GM21786 (cell line): Measurements from ENCODE around the gene CRKL.
A peak's percentile ranks its signal among the peaks of the same experiment; 100 is the strongest.

Experiments
- ATAC-seq: cut with Tn5 transposase; IDR thresholded peaks from one replicate; pipeline ENCODE4 v1.9.1; 2021; ENCODE audit not compliant: unreplicated experiment

Gene CRKL

DNA sequence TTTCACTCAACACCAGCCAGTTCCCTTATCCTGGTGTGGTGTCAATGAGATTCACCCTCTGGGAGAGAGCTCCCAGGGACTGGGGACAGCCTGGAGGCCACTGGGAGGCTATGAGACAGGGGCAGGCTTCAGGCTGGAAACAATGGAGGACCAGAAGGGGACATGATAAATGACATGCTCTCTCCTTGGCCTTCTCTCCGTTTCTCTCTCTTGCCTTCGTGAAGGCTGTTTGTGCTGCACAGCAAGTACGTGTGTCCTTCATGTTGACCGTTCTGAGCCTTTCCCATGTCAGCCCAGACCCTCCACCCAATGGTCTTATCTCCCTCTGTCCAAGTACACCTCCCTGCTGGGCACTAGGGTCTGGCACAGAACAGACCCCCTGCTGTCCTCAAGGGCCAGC, 63.3 kb downstream of the CRKL start:
- no peak for ATAC-seq

DNA sequence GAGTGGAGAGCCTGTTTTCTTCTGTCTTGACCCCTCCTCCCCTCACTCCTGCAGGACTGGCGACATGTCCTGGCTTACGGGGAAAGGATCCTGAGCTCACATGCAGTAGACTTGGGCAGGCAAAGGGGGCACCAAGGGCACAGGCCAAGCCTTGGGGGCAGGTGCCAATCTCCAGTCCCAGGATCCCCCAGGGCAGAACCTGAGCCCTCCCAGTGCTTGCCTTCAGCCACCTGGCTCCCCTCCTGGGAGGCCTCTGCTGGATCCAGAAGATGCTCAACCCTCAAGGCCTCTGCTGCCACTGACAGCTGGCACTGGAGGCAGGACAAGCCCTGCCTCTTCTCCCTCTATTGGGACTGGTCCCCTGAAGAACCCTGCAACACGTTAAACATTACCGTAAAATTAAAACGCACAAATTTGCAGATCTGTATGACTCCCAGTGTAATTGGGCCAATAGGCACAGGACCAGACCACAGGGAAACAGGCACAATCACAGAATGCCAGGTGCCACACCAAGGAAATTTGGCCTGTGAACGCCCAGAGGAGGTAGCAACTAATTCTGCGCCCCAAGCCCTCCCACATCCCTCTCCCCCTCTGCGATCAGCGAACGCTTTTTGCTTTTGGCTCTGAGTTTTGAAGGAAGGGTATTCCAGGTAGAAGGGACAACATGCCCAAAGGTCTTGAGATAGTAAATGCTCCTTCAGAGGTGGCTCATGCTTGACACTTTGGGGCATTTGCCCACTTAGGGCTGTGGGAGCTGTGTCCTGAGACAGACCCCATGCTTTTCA, 63.9 kb downstream of the CRKL start:
- no peak for ATAC-seq

DNA sequence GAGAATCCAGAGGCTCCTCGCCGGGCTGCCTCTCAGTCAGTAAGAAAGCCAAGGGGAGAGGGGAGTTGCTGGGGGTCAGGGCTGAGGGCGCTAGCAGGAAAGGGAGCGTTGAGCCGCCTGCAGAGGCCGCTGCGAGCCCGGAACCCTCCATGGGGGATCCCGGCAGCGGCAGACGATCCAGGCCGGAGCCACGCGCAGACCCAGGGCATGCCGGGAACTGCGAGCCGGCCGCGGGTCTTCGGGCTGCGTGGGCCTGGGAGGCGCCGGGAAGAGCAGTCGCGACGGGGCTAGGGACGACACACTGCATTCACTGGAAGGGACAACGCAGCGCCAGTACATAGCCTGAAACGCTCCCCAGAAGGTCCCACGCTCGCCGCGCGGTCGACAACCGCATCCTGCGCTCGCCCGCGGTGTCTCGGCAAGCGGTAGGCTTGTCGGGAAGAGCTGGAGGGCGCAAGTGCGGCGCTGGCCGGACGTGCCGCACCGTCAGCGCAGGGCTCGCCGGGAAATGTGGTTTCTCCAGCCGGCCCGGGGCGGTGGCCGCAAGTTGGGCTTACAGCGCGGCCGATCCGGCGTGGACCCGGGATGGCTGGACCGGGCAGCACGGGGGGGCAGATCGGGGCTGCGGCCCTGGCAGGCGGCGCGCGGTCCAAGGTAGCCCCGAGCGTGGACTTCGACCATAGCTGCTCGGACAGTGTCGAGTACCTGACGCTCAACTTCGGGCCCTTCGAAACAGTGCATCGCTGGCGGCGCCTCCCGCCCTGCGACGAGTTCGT, 64.8 kb downstream of the CRKL start, which contains the start of gene LZTR1:
TSS of gene LZTR1 (plus strand) at position 511 of the 776 bp plus-strand sequence. CDS start at position 586, 75 bp downstream.
- peak; percentile 65 for ATAC-seq

DNA sequence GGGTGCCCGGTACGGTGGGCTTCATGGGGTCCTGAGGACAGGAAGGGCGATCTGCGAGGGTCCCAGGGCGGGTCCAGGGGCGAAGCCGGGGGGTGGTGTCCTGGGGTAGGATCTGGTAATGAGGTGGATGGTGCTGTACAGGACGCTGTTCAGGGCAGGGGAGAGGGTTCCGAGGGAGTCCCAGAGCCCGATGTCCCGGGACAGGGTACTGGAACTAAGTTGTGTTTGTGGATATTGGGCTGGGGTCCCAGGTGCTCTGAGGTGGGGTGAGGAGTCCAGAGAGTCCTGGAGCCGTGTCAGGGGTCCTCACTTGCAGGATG, 65.3 kb downstream of the CRKL start:
- no peak for ATAC-seq

DNA sequence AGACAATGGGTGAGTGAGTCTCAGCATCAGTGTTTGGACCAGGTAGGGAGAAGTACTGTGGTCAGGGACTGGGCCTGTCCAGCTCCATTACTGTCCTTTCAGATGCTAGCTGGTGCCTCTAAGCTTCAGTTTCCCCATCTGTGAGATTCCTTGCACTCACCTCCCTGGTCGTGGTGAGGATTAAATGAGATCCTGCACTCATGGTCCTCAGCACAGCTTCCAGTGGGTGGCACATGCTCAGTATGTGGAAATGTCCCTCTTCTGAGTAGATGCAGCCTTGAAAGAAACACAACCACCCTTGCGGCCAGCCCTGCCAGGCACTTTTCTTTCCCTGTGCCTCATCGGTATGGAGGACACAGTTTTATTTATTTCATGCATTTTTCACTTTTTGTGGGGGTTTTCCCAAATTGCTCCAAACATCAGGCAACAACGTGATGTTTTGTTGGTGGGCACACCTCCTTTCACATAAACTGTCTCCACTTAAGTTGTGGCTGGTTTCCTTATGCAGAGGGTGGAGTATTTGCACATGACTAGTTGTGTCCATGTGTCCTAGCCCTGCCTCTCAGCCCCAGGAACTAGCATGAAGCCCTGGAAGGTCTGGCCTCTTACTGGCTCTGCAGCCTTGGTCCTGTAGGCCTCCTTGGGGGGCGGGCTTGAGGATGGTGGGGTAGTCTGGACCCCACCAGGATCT, 66.0 kb downstream of the CRKL start:
- ATAC-seq, result no peak

DNA sequence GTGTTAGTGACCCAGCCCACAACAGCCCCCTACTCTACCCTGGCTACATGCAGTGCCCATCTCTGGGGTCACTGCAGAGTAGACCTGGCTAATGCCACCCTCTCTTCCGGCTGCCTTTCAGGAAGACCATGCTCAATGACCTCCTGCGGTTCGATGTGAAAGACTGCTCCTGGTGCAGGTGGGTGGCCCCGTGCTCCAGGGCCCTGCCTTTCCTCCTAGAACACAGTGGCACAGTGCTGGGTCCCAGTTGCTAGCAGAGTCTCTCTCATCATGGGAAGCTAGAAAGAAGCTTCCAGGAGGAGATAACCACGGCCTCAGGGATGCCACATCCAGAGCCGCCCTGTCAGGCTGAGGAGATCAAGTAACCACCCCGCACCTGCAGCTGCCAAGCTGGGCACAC, 68.5 kb downstream of the CRKL start:
- no peak for ATAC-seq

DNA sequence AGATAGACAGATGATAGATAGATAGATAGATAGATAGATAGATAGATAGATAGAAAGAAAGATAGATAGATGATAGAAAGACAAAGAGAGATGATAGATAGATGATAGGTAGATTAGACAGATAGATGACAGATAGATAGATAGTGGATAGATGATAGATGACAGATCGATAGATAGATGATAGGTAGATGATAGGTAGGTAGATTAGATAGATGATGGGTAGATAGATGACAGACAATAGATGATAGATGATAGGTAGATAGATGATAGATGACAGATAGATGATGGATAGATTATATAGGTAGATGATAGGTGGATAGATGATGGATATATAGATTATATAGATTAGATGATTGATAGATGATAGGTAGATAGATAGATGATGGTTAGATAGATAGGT, 69.2 kb downstream of the CRKL start:
- no peak for ATAC-seq

DNA sequence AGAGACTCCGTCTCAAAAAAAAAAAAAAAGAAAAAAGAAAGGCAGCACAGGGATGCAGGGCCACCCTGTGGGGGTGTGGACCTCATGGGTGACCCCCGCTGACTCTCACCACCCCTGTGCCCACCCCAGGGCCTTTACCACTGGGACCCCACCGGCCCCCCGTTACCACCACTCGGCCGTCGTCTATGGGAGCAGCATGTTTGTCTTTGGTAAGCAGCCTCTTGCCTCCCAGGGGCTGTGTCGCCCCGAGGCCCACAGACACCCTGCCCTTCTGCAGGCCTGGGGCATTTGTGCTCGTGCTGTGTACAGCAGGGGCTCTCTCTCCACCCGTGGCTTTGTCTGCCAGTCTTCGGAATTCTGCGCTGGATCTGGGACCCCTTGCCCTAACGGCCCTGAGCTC, 70.2 kb downstream of the CRKL start:
- no peak for ATAC-seq

DNA sequence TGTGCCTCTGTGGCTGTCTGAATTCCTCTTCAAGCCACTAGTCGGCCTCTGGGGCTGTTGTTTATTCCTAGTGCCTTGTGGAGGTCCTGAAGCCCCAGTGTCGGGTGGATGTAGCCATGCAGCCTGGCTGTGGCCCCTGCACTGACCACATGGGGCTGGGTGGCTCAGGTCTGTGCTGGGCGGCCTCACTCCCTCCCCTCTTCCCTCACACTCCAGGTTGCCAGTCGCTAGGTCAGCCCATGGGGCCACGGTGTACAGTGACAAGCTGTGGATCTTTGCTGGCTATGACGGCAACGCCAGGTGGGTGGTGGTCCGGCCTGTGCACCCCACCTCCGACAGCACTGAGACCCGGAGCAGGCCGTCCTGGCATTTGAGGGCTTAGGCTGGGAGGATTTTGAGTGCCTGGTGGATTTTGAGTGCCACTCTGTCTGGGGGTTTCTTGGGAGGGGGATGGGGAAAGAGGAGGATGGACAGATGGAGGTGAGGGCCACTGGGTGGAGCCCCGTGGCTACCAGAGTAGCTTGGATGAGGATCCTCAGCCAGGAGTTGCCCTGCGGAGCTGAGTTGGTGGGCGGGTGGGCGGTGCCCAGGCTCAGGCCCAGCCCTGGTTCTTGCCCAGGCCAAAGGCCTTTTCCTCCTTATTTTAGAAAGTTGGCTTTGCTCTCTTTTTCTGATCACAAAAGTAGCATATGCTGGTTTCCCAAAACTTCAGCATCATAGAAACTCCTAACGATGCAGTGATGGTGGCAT, 71.5 kb downstream of the CRKL start:
- ATAC-seq, result no peak

DNA sequence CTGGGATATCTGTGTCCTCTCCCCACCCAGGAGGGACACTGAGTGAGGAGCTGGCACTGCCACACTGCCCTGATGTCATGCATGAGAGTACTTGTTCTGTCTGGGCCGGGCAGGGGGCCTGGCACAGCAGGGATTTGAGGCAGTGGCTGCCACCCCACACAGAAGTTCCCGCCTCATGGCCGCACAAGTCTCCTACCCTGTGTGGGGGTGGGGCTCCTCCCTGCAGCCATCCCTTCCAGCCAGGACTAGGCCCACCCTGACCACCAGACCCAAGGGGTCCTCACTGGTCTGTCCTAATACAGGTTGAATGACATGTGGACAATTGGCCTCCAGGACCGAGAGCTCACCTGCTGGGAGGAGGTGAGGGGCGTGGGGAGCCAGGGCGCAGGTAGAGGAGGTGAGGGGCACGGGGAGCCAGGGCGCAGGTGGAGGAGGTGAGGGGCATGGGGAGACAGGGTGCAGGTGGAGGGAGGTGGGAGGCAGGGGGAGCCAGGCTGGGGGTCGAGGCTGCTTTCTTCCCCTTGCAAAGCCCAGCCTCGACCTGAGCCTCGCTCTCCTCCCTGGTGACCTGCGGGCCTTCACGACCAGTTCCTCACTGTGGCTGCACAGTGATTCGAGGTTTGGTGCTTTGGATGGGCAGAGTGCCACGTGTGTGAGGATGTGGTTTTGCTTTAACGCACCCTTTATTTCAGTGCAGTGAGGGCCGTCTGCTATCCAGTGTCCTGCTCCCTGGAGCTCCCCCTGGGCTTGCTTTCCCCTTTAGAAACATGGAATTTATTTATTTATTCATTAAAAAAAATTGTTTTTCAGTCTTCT, 72.3 kb downstream of the CRKL start:
- ATAC-seq, result no peak

DNA sequence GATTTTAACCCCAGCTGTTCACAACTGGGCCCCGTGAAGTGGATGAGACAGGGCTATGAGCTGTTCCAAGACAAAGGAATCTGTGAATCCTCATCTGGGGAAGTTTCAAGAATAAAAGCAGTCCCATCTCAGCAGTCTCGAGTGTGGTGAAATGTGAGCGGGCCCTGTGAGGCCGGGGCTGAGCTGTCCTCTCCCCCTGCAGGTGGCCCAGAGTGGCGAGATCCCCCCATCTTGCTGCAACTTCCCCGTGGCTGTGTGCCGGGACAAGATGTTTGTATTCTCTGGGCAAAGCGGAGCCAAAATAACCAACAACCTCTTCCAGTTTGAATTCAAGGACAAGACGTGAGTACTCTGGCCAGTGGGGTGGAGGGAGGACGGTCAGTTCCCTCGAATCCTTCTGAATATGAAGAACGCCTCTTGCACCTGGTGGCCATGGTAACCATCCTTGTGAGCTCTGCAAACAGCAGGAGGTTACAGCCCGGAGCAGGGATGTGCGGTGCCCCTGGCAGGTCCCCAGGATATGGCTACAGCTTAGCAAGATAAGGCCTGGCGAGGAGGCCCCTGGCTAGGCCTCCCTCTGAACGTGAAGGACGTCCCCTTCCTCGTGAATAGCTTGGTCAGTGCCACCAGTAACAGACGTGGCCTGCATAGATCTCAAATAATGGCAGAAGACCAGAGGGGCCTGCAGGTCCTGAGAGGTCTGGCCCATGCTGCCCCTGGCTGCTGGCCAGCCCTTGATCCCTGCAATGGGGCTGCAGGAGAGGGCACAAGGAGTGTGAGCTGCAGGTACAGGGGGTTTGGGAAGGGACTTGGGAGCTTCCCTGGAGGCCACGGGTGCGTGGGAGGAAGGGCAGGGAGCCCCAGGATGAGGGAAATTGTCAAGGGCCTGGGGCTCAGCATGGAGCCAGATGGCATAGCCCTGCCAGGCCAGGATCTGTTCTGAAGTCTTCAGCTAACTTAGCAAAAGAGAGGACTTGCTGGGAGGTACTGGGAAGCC, 73.3 kb downstream of the CRKL start:
- no peak for ATAC-seq

DNA sequence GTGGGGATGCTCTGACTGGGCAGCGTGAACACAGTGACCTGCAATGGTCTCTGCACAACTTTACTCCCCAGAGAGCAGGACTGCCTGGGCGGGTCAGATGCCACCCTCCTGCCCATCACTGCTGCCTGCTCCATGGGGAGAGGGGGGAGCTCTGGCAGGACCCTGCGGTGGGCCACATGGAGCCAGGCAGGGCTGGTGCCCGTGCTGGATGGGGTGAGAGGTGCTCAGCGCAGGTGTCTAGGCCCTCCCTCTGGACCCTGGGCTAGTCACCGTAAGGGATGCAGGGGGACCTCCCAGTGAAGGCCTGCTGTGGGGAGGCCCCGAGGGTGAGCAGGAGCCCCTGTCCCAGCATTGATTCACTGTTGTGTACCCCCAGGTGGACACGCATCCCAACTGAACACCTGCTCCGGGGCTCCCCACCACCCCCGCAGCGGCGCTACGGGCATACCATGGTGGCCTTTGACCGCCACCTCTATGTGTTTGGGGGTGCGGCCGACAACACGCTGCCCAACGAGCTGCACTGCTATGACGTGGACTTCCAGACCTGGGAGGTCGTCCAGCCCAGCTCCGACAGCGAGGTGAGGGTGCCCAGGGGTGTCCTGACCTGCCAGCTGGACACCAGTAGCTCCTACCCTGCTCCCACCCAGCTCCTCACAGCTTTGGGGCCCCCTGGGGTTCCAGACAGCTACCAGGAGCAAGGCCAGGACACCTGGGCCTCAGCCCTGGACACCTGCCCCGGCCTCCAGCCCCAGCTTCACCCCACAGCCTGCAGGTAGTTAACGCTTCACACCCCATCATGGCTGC, 74.2 kb downstream of the CRKL start:
- ATAC-seq, result no peak

DNA sequence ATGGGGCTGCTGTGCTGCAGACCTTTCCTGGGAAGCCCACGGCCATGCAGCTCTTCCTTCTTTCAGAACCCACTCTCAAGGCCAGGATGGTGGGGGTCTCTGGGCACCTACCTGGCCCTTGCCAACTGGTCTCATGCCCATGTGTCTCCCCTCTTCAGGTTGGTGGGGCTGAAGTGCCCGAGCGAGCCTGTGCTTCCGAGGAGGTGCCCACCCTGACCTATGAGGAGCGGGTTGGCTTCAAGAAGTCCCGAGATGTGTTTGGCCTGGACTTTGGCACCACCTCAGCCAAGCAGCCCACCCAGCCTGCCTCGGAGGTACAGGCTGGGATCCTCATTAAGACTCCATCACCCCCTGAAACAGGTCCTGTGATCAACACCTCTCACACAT, 74.8 kb downstream of the CRKL start:
- ATAC-seq, result no peak

DNA sequence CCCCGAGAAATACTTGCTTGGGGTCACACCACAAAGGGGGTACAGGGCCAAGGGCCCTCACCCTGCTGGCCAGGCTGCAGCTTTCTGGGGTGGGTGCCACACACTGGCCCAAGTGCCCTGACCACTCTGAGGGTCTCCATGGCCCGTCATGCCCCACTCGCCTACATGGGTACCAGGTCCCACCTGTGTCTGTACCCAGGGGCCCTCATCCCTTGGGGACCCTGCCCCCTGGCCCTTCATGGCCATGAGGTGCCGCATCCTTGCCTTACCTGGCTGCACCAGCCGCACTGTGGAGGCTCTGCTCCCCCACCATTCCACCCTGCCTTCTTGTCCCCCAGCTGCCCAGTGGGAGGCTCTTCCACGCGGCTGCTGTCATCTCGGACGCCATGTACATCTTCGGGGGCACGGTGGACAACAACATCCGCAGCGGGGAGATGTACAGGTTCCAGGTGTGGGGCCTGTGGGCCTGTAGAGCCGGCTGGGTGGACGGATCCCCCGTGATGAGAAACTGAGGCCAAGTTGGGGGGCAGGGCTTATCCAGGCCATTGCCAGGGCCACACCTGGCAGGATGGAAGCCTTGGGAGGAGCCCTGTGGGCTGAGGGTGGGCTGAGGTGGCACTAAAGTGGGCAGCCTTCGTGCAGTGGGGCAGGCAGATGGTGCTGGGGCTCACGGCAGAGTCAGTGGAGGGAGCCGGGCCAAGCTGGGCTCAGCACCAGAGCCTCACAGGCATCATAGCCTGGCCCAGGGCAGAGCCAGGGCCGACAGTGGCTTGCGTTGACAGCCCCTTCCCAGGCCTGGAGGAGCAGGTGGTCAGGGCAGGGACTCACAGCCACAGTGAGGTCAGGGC, 75.5 kb downstream of the CRKL start:
- no peak for ATAC-seq

DNA sequence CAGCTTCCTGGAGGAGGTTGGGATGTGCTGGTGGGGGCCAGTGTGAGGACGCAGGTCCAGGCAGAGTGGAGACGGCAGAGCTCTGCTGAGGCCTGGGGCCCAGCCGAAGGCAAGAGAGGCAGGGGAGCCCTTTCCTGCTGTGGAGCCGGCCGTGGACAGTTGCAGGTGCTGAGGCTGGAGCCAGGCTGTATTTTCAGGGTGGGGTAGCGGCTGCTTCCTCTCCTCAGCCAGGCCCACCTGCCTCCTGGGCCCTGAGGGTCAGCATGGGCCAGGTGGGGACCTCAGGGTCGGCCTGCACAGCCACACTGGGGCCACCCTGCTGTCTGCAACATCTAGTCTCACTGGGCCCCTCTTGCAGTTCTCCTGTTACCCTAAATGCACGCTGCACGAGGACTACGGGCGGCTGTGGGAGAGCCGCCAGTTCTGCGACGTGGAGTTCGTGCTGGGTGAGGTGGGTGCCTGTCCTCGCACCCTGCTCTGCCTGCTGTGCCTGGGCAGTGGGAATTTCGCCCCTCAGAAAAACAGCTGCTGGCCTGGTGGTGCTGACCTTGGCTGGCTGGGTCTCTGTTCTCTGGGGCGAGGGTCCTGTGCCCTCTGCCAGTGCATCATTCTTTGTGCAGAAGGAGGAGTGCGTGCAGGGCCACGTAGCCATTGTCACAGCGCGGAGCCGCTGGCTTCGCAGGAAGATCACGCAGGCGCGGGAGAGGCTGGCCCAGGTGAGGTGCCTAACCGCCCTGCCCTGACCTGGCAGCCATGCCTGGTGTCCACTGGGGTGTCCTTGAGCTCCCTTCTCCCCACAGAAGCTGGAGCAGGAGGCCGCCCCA, 76.3 kb downstream of the CRKL start:
- no peak for ATAC-seq

DNA sequence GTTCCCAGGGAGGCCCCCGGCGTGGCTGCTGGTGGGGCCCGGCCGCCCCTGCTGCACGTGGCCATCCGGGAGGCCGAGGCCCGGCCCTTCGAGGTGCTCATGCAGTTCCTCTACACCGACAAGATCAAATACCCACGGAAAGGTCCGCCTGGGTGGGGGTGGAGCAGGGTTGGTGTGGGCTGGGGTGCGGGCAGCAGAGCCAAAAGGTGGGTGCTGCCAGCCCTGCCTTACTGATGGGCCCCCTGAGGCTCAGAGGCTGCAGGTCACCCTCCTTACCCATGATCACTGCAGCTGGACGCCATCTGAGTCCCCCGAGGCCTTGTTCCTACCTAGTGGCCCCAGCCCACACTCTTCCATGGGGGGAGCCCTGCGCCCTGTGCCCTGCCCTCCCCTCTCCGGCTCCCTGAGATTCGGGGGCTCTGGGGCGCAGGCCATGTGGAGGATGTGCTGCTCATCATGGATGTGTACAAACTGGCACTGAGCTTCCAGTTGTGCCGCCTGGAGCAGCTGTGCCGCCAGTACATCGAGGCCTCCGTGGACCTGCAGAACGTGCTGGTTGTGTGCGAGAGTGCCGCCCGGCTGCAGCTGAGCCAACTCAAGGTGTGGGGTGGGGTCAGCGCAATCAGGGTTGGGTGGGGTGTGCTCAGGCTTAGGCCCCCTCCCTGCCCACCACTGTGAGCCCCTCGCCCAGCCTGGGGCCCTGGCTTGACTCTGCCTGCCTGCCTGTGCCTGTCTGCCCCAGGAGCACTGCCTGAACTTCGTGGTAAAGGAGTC, 77.1 kb downstream of the CRKL start:
- no peak for ATAC-seq
